Uterus (tissue), 4 donors: ENCODE data around the gene KCMF1. TPM values are rescaled to one million over a fixed set of nuclear protein-coding genes. Genes with fewer than 3 reads are reported as not detected.
A peak's percentile ranks its signal among the peaks of the same experiment; 100 is the strongest.

Source experiments
- DNase-seq, 2 donors: peaks; one replicate each; pipeline ENCODE4 v3.0.0-alpha.2; 2019 to 2020
- H3K27ac ChIP-seq, 2 donors: fragments of 200-600 bp; sonication (generic); 1 replicate in 1 of 2; 2 replicates in 1 of 2; pipeline ENCODE4 v1.5.1; 2016 to 2018
- H3K27me3 ChIP-seq, 2 donors: fragments of 200-600 bp; sonication (generic); one replicate each; pipeline ENCODE4 v1.5.1; 2018 to 2019; ENCODE audit warnings: control low read depth in 1 of 2
- H3K36me3 ChIP-seq, 2 donors: fragments of 200-600 bp; sonication (generic); one replicate each; pipeline ENCODE4 v1.5.1; 2019; ENCODE audit warnings: control low read depth in 1 of 2
- H3K4me1 ChIP-seq, 2 donors: fragments of 200-600 bp; sonication (generic); one replicate each; pipeline ENCODE4 v1.5.1; 2018 to 2019; ENCODE audit warnings: control low read depth in 1 of 2
- H3K4me3 ChIP-seq, 2 donors: fragments of 200-600 bp; sonication (generic); 1 replicate in 1 of 2; 2 replicates in 1 of 2; pipeline ENCODE4 v1.5.1; 2018 to 2019; ENCODE audit warnings: mild to moderate bottlenecking in 1 of 2
- H3K9me3 ChIP-seq, 2 donors: fragments of 200-600 bp; sonication (generic); one replicate each; pipeline ENCODE4 v1.5.1; 2019; ENCODE audit warnings: control low read depth in 1 of 2
- POLR2A ChIP-seq, 2 donors: fragments of 450-650 bp; IDR thresholded peaks; one replicate each; pipeline ENCODE4 v1.6.1; 2016; ENCODE audit warnings: antibody characterized with exemption in 2 of 2, mild to moderate bottlenecking in 1 of 2, moderate library complexity in 1 of 2
- intact Hi-C: fragments of 100-400 bp; cut with DNase I; formaldehyde crosslinking; loops from one replicate; pipeline ENCODE4 v1.15.1; 2023; ENCODE audit warnings: low total_unique reads
- total RNA-seq, 4 donors: library from RNA; depleted of rRNA in 3 of 4; stranded (reverse); fragments of >200 nt in 3 of 4; gene quantifications; one replicate each; pipeline versions ENCODE4 v1.1.0 to v1.2.4, GENCODE V29; 2014 to 2023
- TF ChIP-seq, protein P1 (sequence below), 4 experiments: fragments of 200-600 bp in 2 of 4; fragments of 450-650 bp in 2 of 4; sonication (generic) in 2 of 4; IDR thresholded peaks; one replicate each; pipeline ENCODE4 v1.5.1; 2016 to 2019; ENCODE audit warnings: antibody characterized with exemption in 4 of 4, mild to moderate bottlenecking in 2 of 4, moderate library complexity in 1 of 4
- donor health status: DM: yes; HTN: yes; CAD: no.

KCMF1 gene
- total RNA-seq, 4 donors from 2014 or later = 6.9 to 58.3 (median 35.9) TPM

- no peaks in the 10 kb centered on the region for H3K36me3 ChIP-seq
- H3K9me3 ChIP-seq = no peaks in the 10 kb centered on the region
- DNase-seq = no peak
- H3K27ac ChIP-seq = no peak overlapping the region
- intact Hi-C loops = no loop called here
- no peak overlapping the region for H3K4me3 ChIP-seq
- H3K4me1 ChIP-seq = no peaks in the 10 kb centered on the region
- no peak for TF ChIP-seq POLR2A (IDR thresholded peaks at IDR 0.05)
- TF ChIP-seq, protein P1, sequence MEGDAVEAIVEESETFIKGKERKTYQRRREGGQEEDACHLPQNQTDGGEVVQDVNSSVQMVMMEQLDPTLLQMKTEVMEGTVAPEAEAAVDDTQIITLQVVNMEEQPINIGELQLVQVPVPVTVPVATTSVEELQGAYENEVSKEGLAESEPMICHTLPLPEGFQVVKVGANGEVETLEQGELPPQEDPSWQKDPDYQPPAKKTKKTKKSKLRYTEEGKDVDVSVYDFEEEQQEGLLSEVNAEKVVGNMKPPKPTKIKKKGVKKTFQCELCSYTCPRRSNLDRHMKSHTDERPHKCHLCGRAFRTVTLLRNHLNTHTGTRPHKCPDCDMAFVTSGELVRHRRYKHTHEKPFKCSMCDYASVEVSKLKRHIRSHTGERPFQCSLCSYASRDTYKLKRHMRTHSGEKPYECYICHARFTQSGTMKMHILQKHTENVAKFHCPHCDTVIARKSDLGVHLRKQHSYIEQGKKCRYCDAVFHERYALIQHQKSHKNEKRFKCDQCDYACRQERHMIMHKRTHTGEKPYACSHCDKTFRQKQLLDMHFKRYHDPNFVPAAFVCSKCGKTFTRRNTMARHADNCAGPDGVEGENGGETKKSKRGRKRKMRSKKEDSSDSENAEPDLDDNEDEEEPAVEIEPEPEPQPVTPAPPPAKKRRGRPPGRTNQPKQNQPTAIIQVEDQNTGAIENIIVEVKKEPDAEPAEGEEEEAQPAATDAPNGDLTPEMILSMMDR (IDR thresholded peaks at IDR 0.05) = no peak
- H3K27me3 ChIP-seq = no peaks in the 10 kb centered on the region
Measured at GRCh38 chr2:85064927-85065577, 94.1 kb downstream of the KCMF1 start.

GRCh38 chr2:85066006-85066740 is 95.2 kb downstream of the KCMF1 start:
- intact Hi-C loops = no loop called here
- Histone ChIP-seq H3K36me3 (no peaks in the 10 kb centered on the region), H3K4me1 (no peaks in the 10 kb centered on the region), H3K9me3 (no peaks in the 10 kb centered on the region), H3K4me3 (no peak overlapping the region), H3K27me3 (no peaks in the 10 kb centered on the region), H3K27ac (no peak overlapping the region)
- TF ChIP-seq, protein P1 (IDR thresholded peaks at IDR 0.05) = no peak
- no peak for TF ChIP-seq POLR2A (IDR thresholded peaks at IDR 0.05)
- DNase-seq = no peak

DNA sequence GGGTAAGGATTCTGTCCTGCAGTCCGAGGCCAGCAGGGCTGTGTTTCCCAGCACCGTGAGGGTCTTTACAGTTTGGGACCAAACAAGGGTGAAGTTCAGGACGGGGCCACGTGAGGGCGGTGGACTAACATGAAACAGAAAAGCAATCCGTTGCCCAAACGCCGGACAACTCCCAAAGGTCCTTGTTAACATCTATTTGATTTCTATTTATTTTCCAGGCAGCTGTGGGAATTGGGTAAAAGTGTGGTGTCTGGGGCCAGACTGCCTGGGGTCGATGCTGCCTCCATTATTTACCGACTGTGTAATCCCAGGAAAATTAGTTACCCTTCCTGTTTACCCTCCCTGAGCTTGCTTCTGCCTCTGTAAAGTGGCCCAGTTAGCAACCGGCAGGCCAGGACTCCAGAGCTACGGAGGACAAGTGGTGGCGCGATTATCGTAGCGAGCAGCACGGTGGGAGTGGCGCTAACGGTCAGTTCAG is 96.0 kb downstream of the KCMF1 start:
- Histone ChIP-seq H3K36me3 (no peaks in the 10 kb centered on the region), H3K27ac (no peak overlapping the region), H3K4me3 (peak overlapping the region in 1 of 2 donors; percentile 5), H3K27me3 (no peaks in the 10 kb centered on the region), H3K4me1 (no peaks in the 10 kb centered on the region), H3K9me3 (no peaks in the 10 kb centered on the region)
- no peak for TF ChIP-seq POLR2A (IDR thresholded peaks at IDR 0.05)
- TF ChIP-seq, protein P1 (IDR thresholded peaks at IDR 0.05) = peak; percentile 66 to 79 (median 67)
- DNase-seq = peak; percentile 74 to 81
- intact Hi-C loops = no loop called here

GRCh38 chr2:85071096-85071495 is 100.1 kb downstream of the KCMF1 start:
- Histone ChIP-seq H3K4me1 (no peaks in the 10 kb centered on the region), H3K36me3 (no peaks in the 10 kb centered on the region), H3K27me3 (no peaks in the 10 kb centered on the region), H3K4me3 (no peak overlapping the region), H3K9me3 (no peaks in the 10 kb centered on the region), H3K27ac (no peak overlapping the region)
- intact Hi-C loops = no loop called here
- no peak for DNase-seq
- TF ChIP-seq, protein P1 (IDR thresholded peaks at IDR 0.05) = no peak
- no peak for TF ChIP-seq POLR2A (IDR thresholded peaks at IDR 0.05)

DNA sequence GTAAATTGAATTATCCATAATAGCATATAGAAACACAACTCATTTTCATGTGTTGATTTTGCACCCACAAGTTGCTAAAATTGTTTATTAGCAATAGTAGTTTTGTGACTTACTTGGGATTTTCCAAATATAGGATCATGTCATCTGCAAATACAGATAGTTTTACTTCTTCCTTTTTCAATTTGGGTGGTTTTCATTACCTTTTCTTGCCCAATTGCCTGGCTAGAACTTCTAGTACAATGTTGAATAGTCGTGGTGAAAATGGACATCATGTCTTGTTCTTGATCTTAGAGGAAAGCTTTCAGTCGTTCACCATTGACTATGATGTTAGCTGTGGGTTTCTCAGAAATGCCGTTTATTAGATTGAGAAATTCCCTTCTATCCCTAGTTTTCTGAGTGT is 102.1 kb downstream of the KCMF1 start:
- H3K27me3 ChIP-seq = no peaks in the 10 kb centered on the region
- no peaks in the 10 kb centered on the region for H3K4me1 ChIP-seq
- intact Hi-C loops = no loop called here
- H3K27ac ChIP-seq = no peak overlapping the region
- no peaks in the 10 kb centered on the region for H3K36me3 ChIP-seq
- TF ChIP-seq, protein P1 (IDR thresholded peaks at IDR 0.05) = no peak
- no peak for TF ChIP-seq POLR2A (IDR thresholded peaks at IDR 0.05)
- no peaks in the 10 kb centered on the region for H3K9me3 ChIP-seq
- DNase-seq = no peak
- no peak overlapping the region for H3K4me3 ChIP-seq
